ENCODE data around the gene ELOVL7.

DNA sequence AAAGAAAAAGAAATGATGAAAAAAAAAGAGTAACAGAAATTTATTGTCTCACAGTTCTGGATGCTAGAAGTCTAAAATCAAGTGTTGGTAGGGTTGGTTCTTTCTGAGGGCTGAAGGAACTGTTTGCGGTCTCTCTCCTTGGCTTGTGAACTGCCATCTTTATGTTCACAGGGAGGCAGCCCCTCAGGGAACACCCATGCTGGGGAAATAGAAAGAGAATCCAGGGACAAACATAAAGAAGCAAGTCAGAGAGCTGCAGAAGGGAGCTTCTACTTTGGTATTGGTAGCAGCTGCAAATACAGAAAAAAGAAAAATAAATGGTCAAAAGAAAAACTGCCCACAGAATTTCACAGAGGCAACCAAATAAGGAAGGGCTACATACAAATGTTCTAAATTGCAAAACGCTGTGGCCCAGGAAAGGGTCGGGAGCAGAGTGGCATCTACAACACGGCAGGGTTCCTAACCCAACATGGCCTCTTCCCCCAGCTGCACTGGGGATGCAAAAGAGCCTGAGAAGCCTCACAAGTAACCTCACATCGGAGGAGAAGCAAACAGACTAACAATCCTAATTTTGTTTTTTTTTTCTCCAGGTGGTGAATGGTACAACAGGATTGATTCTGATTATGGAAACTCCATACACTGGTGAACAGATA, 37.4 kb downstream of the ELOVL7 start:
- TF ChIP-seq, protein P1, sequence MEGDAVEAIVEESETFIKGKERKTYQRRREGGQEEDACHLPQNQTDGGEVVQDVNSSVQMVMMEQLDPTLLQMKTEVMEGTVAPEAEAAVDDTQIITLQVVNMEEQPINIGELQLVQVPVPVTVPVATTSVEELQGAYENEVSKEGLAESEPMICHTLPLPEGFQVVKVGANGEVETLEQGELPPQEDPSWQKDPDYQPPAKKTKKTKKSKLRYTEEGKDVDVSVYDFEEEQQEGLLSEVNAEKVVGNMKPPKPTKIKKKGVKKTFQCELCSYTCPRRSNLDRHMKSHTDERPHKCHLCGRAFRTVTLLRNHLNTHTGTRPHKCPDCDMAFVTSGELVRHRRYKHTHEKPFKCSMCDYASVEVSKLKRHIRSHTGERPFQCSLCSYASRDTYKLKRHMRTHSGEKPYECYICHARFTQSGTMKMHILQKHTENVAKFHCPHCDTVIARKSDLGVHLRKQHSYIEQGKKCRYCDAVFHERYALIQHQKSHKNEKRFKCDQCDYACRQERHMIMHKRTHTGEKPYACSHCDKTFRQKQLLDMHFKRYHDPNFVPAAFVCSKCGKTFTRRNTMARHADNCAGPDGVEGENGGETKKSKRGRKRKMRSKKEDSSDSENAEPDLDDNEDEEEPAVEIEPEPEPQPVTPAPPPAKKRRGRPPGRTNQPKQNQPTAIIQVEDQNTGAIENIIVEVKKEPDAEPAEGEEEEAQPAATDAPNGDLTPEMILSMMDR (conservative IDR thresholded peaks at IDR 0.05 in 1 of 2, IDR thresholded peaks at IDR 0.05 in 1 of 2; ENCODE audit: low read depth in 1 of 2, low read length in 2 of 2) = no peak
- no peak for TF ChIP-seq EZH2 (IDR thresholded peaks at IDR 0.05; ENCODE audit: low read length, missing control alignments)

All from fibroblast of lung (primary cell).